Ascending aorta (tissue), 2 donors: Measurements from ENCODE around the gene SEPTIN7. TPM values are rescaled to one million over a fixed set of nuclear protein-coding genes. Genes with fewer than 3 reads are reported as not detected.

Experiments
- DNase-seq, 2 donors: peaks; one replicate each; pipeline ENCODE4 v3.0.0-alpha.2; 2019; ENCODE audit warnings: low spot score in 2 of 2
- H3K27ac ChIP-seq, 2 donors: fragments of 200-600 bp; sonication (generic); one replicate each; pipeline ENCODE4 v1.5.1; 2016 to 2017; ENCODE audit warnings: mild to moderate bottlenecking in 1 of 2
- H3K27me3 ChIP-seq: fragments of 200-600 bp; sonication (generic); one replicate; pipeline ENCODE4 v1.5.1; 2017
- H3K36me3 ChIP-seq, 2 donors: fragments of 200-600 bp; sonication (generic); one replicate each; pipeline ENCODE4 v1.5.1; 2016
- H3K4me1 ChIP-seq, 2 donors: fragments of 200-600 bp; sonication (generic); one replicate each; pipeline ENCODE4 v1.5.1; 2016 to 2017; ENCODE audit warnings: mild to moderate bottlenecking in 1 of 2
- H3K4me3 ChIP-seq, 2 donors: fragments of 200-600 bp; sonication (generic); one replicate each; pipeline ENCODE4 v1.5.1; 2016 to 2017; ENCODE audit warnings: mild to moderate bottlenecking in 1 of 2
- H3K9me3 ChIP-seq, 2 donors: fragments of 200-600 bp; sonication (generic); one replicate each; pipeline ENCODE4 v1.5.1; 2016
- intact Hi-C: fragments of 100-400 bp; cut with DNase I; formaldehyde crosslinking; loops from one replicate; pipeline ENCODE4 v1.15.1; 2023
- total RNA-seq: library from RNA; depleted of rRNA; stranded (reverse); fragments of >200 nt; gene quantifications from one replicate; pipeline ENCODE4 v1.1.0, GENCODE V29; 2016
- TF ChIP-seq, protein P1 (sequence below), 3 experiments: fragments of 200-600 bp in 2 of 3; fragments of 450-650 bp in 1 of 3; sonication (generic) in 2 of 3; IDR thresholded peaks; one replicate each; pipeline ENCODE4 v1.5.1; 2016 to 2019; ENCODE audit warnings: antibody characterized with exemption in 3 of 3, mild to moderate bottlenecking in 1 of 3, moderate library complexity in 1 of 3

Gene SEPTIN7
- total RNA-seq, 1 donor from 2014 or later = 171 TPM

DNA sequence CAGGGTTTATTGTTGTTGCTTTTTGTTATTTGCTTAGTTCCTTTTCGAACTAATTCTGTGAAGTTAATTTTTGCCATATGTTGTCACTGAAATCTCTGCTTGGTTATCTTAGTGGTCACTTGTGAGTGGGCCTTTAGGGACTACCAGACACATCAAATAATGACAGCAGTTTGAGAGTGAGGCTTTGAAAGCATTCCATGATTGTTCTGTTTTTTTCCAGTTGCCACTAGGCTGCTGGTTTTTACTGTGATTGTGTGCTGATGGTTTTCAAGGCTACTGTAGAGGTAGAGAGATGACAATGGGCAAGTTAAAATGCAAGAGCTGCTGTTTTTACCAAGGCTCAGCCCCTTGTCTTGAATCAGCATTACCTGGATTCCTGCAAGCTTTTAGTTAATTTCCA is 20.0 kb downstream of the SEPTIN7 start:
- peaks cover 3 to 6% of the 10 kb centered on the region in 2 donors for H3K4me1 ChIP-seq
- H3K9me3 ChIP-seq = peaks cover 0 to 26% of the 10 kb centered on the region in 2 donors
- peaks cover 0 to 3% of the 10 kb centered on the region in 2 donors for H3K36me3 ChIP-seq
- TF ChIP-seq, protein P1, sequence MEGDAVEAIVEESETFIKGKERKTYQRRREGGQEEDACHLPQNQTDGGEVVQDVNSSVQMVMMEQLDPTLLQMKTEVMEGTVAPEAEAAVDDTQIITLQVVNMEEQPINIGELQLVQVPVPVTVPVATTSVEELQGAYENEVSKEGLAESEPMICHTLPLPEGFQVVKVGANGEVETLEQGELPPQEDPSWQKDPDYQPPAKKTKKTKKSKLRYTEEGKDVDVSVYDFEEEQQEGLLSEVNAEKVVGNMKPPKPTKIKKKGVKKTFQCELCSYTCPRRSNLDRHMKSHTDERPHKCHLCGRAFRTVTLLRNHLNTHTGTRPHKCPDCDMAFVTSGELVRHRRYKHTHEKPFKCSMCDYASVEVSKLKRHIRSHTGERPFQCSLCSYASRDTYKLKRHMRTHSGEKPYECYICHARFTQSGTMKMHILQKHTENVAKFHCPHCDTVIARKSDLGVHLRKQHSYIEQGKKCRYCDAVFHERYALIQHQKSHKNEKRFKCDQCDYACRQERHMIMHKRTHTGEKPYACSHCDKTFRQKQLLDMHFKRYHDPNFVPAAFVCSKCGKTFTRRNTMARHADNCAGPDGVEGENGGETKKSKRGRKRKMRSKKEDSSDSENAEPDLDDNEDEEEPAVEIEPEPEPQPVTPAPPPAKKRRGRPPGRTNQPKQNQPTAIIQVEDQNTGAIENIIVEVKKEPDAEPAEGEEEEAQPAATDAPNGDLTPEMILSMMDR (IDR thresholded peaks at IDR 0.05) = no peak
- no peak overlapping the region for H3K27ac ChIP-seq
- no peak overlapping the region for H3K4me3 ChIP-seq
- H3K27me3 ChIP-seq = no peaks in the 10 kb centered on the region
- intact Hi-C loops = no loop called here
- DNase-seq = no peak

DNA sequence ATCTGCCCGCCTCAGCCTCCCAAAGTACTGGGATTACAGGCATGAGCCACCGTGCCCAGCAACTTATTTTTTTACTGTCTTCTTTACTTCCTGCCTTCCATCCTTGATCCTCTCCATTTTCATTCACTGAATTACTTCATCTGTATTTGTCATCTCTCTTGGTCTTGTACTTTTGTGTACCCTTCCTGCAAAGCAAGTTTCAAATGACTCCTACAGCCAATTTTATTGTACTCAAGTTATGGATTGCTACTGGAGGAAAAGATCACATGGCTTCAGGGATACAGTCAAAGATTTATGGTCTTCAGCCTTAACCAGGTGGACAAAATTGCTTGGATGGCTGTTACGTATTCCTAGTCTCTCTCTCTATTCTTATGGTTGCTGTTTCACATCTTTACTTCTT is 22.6 kb downstream of the SEPTIN7 start:
- peaks cover 0 to 16% of the 10 kb centered on the region in 2 donors for H3K9me3 ChIP-seq
- no peaks in the 10 kb centered on the region for H3K27me3 ChIP-seq
- TF ChIP-seq, protein P1 (IDR thresholded peaks at IDR 0.05) = no peak
- H3K27ac ChIP-seq = no peak overlapping the region
- no peak for DNase-seq
- H3K36me3 ChIP-seq = peaks cover 0 to 3% of the 10 kb centered on the region in 2 donors
- no peak overlapping the region for H3K4me3 ChIP-seq
- intact Hi-C loops = no loop called here
- H3K4me1 ChIP-seq = peaks cover 9 to 25% of the 10 kb centered on the region in 2 donors

DNA sequence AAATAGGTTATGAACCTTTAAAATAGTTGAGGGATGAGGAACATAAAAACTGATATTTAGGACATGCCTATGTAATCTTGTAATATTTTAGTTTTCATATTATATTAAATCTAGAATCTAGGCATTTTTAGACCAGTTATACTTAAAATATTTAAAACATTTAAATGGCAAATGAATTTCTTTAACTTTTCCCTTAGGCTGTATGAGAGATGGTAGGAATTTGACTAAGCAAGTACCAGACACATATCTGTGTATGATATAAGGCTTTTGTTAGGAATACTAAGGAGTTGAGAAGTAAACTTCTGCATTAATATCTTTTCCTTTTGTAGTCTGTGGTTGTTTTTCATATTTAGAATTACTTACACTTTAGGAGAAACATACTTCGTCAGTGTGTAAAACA is 25.1 kb downstream of the SEPTIN7 start:
- Histone ChIP-seq H3K27ac (no peak overlapping the region), H3K9me3 (peaks cover 0 to under 1% of the 10 kb centered on the region in 2 donors), H3K36me3 (peaks cover 0 to 3% of the 10 kb centered on the region in 2 donors), H3K4me1 (peaks cover 10 to 33% of the 10 kb centered on the region in 2 donors), H3K4me3 (no peak overlapping the region), H3K27me3 (no peaks in the 10 kb centered on the region)
- DNase-seq = no peak
- TF ChIP-seq, protein P1 (IDR thresholded peaks at IDR 0.05) = no peak
- intact Hi-C loops = no loop called here

DNA sequence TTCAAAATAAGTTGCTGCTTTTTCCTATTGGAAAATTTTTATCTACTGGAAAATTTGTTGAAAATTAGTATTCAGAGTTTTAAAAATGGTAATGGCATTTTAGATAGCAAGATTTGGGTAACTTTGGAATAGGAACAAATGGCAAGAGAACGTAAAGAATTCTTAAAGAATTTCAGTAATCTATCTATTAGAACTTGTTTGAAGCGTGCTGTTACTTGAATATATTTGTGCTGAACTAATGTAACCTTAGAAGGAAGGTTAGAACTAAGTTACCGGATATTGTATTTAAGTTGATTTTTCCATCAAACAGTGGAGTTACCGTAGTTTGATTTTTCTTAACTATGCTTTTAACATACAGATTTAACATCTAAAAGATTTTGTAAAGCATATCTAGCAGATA is 25.9 kb downstream of the SEPTIN7 start:
- TF ChIP-seq, protein P1 (IDR thresholded peaks at IDR 0.05) = no peak
- intact Hi-C loops = no loop called here
- Histone ChIP-seq H3K27me3 (no peaks in the 10 kb centered on the region), H3K4me1 (peaks cover 10 to 40% of the 10 kb centered on the region in 2 donors), H3K36me3 (peaks cover 0 to 3% of the 10 kb centered on the region in 2 donors), H3K4me3 (no peak overlapping the region), H3K27ac (no peak overlapping the region), H3K9me3 (no peaks in the 10 kb centered on the region)
- no peak for DNase-seq

DNA sequence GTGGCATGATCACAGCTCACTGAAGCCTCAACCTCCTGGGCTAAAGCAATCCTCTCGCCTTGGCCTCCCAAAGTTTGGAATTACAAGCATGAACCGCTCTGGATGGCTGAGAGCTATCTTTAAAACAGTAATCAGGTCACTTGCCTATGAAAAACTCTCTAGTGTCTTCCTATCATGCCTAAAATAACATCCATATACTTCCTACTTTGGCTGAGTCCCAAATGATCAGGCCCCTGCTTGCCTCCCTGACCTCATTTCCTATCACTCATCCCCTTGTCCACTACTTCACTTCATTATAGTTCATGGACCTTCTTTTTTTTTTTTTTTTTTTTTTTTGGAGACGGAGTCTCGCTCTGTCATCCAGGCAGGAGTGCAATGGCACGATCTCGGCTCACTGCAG is 28.0 kb downstream of the SEPTIN7 start:
- H3K4me3 ChIP-seq = no peak overlapping the region
- H3K9me3 ChIP-seq = no peaks in the 10 kb centered on the region
- no peak overlapping the region for H3K27ac ChIP-seq
- TF ChIP-seq, protein P1 (IDR thresholded peaks at IDR 0.05) = no peak
- H3K27me3 ChIP-seq = no peaks in the 10 kb centered on the region
- peaks cover 10 to 45% of the 10 kb centered on the region in 2 donors for H3K4me1 ChIP-seq
- no peak for DNase-seq
- intact Hi-C loops = no loop called here
- peaks cover 4% of the 10 kb centered on the region in 2 donors for H3K36me3 ChIP-seq

DNA sequence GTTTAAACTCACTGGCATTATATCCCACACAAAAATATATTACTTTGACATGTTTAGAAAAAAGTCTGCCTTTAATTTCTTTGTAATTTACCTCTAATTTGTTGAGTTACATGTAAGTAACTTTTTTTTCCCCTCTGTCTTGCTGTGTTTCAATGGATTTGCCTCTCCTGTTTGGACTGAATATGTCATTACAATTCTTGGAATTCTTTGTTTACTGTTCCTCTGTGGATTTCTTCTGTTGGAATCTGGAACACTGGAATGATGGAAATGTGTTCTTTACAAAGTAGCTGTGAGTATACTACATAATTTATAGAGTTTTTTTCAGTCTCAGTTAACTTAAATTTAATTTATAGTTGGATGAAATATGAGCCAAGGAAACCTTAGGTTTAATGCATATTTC is 30.4 kb downstream of the SEPTIN7 start:
- intact Hi-C loops = no loop called here
- no peaks in the 10 kb centered on the region for H3K27me3 ChIP-seq
- no peak for DNase-seq
- H3K27ac ChIP-seq = peak overlapping the region in 1 of 2 donors; percentile 22
- H3K4me3 ChIP-seq = peak overlapping the region in 1 of 2 donors; percentile 17
- H3K9me3 ChIP-seq = no peaks in the 10 kb centered on the region
- peaks cover 4% of the 10 kb centered on the region in 2 donors for H3K36me3 ChIP-seq
- peaks cover 7 to 37% of the 10 kb centered on the region in 2 donors for H3K4me1 ChIP-seq
- TF ChIP-seq, protein P1 (IDR thresholded peaks at IDR 0.05) = no peak
